Measurements from ENCODE around the gene PPP1R12A.

The PPP1R12A gene

GRCh38 chr12:79725987-79726386 lies 208.9 kb downstream of the PPP1R12A start:
- DNase-seq = no peak
- in situ Hi-C loops (cut with MboI; ENCODE audit: low pct_unique_long_range_greater_than_20kb, low sequenced_read_pairs) = loop anchor here (25.0 kb wide), 2 partner anchors 164 to 314 kb away; no protein-coding TSS in a partner anchor
